NCI-H1048 (cell line): ENCODE measurements around the gene TRDN.
"Not testable (repeated sequence)": the region's sequence is repeated elsewhere in the genome, so short reads cannot be mapped to it uniquely, and the experiment has no call there.

Experiments
- DNase-seq: peaks from one replicate; lab custom pipeline; 2025; lab: John Stamatoyannopoulos, UW

Gene TRDN

GRCh38 chr6:123562677-123563076, 74.1 kb downstream of the TRDN start:
- no peak for DNase-seq

- DNase-seq, result no peak
Measured at GRCh38 chr6:123562264-123562663, 74.5 kb downstream of the TRDN start.

- not testable (repeated sequence) for DNase-seq
Measured at GRCh38 chr6:123559816-123560215, 76.9 kb downstream of the TRDN start.

DNA sequence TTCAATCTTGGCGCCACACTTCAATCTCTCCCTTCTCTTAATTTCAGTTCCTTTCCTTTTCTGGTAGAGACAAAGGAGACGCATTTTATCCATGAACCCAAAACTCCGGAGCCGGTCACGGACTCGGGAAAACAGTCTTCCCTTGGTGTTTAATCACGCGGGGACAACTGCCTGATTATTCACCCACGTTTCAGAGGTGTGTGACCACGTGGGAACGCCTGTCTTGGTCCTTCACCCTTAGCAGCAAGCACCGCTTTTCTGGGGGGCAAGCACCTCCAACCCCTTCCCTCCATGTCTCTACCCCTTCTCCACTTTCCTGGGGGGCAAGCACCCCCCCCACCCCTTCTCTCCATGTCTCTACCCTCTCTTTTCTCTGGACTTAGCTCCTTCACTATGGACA, 79.3 kb downstream of the TRDN start:
- not testable (repeated sequence) for DNase-seq

DNA sequence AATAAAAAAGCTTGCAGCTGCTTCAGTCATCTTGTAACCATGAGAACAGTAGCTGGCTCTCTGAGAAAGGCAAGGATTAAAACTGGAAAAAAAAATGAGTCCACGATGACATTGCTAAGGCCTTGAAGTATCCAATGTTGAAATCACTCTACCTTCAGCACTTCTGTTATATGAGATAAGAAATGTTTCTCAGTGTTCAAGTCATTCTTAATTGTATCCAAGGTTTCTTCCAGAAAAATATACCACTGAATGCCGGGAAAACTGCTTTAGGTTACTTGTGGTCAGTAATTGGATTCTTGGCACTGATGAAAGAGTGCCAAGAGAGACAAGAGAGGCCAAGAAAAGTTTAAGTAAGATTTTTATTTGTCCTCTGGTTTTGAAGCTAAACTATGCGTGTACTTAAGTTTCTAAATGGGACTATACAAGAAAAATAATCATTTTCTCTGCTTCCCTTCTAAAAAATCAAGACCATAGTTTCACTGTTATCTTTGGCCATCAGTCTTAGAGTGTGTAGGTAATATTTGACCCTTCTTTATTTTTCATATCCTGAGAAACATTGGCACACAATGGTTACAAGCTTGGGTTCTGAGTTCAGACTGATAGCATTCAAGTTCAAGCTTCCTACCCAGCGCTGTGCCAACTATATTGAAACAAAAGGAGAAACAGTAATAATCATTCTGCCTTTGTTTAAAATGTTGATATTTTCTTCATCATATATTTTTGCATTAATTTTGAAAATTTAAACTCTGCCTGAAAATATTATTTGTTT, 84.6 kb downstream of the TRDN start:
- no peak for DNase-seq

- no peak for DNase-seq
Measured at GRCh38 chr6:123550052-123550617, 86.6 kb downstream of the TRDN start.

GRCh38 chr6:123549476-123549875, 87.3 kb downstream of the TRDN start:
- no peak for DNase-seq

GRCh38 chr6:123547216-123547978, 89.4 kb downstream of the TRDN start:
- no peak for DNase-seq

DNA sequence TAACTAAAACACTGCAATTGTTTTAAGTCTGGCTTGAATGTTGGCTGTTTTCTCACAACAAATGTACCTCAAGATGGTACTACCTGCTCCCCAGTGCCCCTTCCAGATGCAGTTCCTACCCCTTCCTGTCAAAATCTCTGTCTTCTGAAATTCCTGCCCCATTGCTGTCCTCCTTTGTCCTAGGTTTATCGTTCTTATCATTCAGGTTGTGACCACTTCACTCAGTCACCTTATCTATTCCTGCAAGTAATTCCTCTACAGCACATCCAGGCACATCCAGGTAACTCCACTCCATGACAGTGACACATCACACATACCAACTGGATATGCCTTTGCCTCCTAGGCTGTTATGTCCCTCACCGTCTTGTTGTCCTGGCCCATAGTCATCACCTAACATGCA, 90.2 kb downstream of the TRDN start:
- DNase-seq, result no peak

GRCh38 chr6:123541462-123541861, 95.3 kb downstream of the TRDN start:
- no peak for DNase-seq

GRCh38 chr6:123533862-123534648, 102.7 kb downstream of the TRDN start:
- no peak for DNase-seq

- DNase-seq, result no peak
Measured at GRCh38 chr6:123529843-123530242, 106.9 kb downstream of the TRDN start.

- no peak for DNase-seq
Measured at GRCh38 chr6:123529058-123529457, 107.7 kb downstream of the TRDN start.

- no peak for DNase-seq
Measured at GRCh38 chr6:123527406-123527805, 109.3 kb downstream of the TRDN start.

- no peak for DNase-seq
Measured at GRCh38 chr6:123526128-123526527, 110.6 kb downstream of the TRDN start.

GRCh38 chr6:123524781-123525180, 112.0 kb downstream of the TRDN start:
- no peak for DNase-seq

- no peak for DNase-seq
Measured at GRCh38 chr6:123520217-123520616, 116.5 kb downstream of the TRDN start.

GRCh38 chr6:123519189-123519505, 117.6 kb downstream of the TRDN start:
- DNase-seq, result no peak

- DNase-seq, result no peak
Measured at GRCh38 chr6:123518441-123519188, 118.1 kb downstream of the TRDN start.

DNA sequence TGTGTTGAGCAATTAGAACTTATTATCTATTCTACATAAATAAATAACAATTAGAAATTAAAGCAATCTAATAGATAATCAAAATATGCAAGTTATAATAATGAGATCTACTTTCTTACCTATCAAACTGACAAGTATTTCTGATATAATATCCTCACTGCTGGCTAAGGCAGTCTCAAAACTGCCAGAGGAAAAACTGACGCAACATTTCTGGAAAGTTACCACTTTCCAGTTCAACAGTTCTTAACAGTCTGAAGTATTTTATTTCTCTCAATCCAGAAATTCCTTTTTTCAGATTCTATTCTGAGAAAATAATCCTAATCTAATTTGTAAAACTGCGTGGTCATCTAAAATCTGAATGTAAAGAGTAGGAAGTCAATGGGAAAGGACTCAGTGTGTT, 121.0 kb downstream of the TRDN start:
- DNase-seq, result no peak

DNA sequence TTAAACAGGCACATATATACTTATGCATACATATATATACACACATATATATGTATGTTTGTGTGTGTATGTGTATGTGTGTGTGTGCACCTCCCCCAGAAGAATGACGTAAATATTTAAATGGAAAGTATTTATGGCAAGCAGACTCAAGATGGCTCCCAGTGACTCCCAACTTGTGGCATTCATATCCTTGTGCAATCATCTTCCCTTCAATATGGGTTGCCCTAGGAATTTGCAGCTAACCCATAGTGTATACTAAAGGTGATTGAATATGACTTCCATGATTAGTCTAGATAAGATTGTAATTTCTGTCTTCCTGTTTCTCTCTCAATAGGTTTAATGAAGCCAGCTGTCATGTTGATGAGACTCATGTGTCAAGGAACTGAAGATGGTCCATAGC, 127.6 kb downstream of the TRDN start:
- no peak for DNase-seq

DNA sequence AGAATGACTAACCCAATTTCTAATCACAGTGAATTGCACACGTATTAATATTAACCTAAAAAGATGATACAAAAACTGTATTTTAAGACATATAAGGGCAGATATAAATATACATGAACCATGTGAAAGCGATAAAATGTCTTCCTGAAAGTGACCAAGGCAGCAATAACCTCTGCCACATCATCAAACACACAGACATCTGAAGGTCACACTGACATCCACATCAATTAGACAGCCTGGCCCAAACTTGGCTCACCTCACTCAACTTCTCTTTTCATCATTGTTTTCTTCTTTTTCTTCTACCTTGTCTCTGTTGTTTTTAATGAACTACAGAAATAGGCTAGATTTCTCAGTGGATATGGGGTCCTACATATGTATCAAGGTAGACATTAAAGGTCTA, 128.5 kb downstream of the TRDN start:
- no peak for DNase-seq
